Activated B cell treated with CpG ODN at 0.5 μM for 24 hours (primary cell): ENCODE results near the gene IFT172. TPM values are rescaled to one million over a fixed set of nuclear protein-coding genes. Genes with fewer than 3 reads are reported as not detected.
A peak's percentile ranks its signal among the peaks of the same experiment; 100 is the strongest.

Experiments
- ATAC-seq: fragments of 200-7000 bp; cut with Tn5 transposase; one replicate; pipeline ENCODE4 v1.10.0; 2021; ENCODE audit warnings: low read depth, mild to moderate bottlenecking, moderate library complexity
- CTCF ChIA-PET: fragments of 350-600 bp; sonication (Branson Sonifier 250); formaldehyde crosslinking; loops from one replicate; lab custom pipeline; 2021; ENCODE audit warnings: antibody characterized with exemption; lab: Charles Lee
- POLR2A ChIA-PET: fragments of 350-600 bp; sonication (Branson Sonifier 250); formaldehyde crosslinking; loops from one replicate; lab custom pipeline; 2021; ENCODE audit warnings: antibody characterized with exemption; lab: Charles Lee
- DNase-seq: peaks from one replicate; pipeline ENCODE4 v3.0.0; 2022
- H3K27ac Mint-ChIP-seq: one replicate; pipeline ENCODE4 v1.8.0; 2020; ENCODE audit warnings: mixed read lengths
- H3K27me3 Mint-ChIP-seq: one replicate; pipeline ENCODE4 v1.8.0; 2021; ENCODE audit warnings: mixed read lengths
- H3K36me3 Mint-ChIP-seq: one replicate; pipeline ENCODE4 v1.8.0; 2021; ENCODE audit warnings: low read depth, mixed read lengths
- H3K4me1 Mint-ChIP-seq: one replicate; pipeline ENCODE4 v1.8.0; 2021; ENCODE audit warnings: mixed read lengths
- H3K4me3 Mint-ChIP-seq: one replicate; pipeline ENCODE4 v1.8.0; 2020; ENCODE audit warnings: mild to moderate bottlenecking, mixed read lengths
- H3K9me3 Mint-ChIP-seq: one replicate; pipeline ENCODE4 v1.8.0; 2020; ENCODE audit warnings: mixed read lengths
- intact Hi-C: fragments of 100-400 bp; cut with micrococcal nuclease; formaldehyde crosslinking; loops from one replicate; pipeline ENCODE4 v1.15.1; 2024
- total RNA-seq: library from RNA; stranded (reverse); gene quantifications from 2 replicates; pipeline ENCODE4 v1.2.3, GENCODE V29; 2022
- TF ChIP-seq, protein P1 (sequence below): fragments of 200-600 bp; IDR thresholded peaks from one replicate; pipeline ENCODE4 v1.8.0; 2022; ENCODE audit warnings: antibody characterized with exemption, mild to moderate bottlenecking

IFT172 gene
- total RNA-seq, 1 donor from 2014 or later: 14.4 TPM

DNA sequence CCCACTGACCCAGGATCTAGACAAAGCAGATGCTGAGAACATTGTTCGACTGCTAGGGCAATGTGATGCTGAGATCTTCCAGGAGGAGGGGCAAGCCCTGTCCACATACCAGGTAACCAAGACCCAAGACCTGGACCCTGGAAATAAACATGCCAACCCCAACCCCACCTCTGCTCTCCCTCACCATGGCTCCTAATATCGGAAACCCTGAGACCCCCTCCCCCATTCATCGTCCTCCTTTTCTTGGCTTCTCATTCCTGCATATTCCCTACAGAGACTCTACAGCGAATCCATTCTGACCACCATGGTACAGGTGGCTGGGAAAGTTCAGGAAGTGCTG lies 7.7 kb upstream of the IFT172 start:
- Mint-ChIP-seq H3K4me3 (no peak overlapping the region), H3K4me1 (peaks cover 13% of the 10 kb centered on the region), H3K27me3 (peaks cover 58% of the 10 kb centered on the region), H3K36me3 (no peaks in the 10 kb centered on the region), H3K27ac (no peak overlapping the region), H3K9me3 (no peaks in the 10 kb centered on the region)
- TF ChIP-seq, protein P1, sequence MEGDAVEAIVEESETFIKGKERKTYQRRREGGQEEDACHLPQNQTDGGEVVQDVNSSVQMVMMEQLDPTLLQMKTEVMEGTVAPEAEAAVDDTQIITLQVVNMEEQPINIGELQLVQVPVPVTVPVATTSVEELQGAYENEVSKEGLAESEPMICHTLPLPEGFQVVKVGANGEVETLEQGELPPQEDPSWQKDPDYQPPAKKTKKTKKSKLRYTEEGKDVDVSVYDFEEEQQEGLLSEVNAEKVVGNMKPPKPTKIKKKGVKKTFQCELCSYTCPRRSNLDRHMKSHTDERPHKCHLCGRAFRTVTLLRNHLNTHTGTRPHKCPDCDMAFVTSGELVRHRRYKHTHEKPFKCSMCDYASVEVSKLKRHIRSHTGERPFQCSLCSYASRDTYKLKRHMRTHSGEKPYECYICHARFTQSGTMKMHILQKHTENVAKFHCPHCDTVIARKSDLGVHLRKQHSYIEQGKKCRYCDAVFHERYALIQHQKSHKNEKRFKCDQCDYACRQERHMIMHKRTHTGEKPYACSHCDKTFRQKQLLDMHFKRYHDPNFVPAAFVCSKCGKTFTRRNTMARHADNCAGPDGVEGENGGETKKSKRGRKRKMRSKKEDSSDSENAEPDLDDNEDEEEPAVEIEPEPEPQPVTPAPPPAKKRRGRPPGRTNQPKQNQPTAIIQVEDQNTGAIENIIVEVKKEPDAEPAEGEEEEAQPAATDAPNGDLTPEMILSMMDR: no peak
- DNase-seq (no peak), ATAC-seq (no peak)
- ChIA-PET POLR2A (no interaction called here), CTCF (no interaction called here)
- intact Hi-C loops: no loop called here

DNA sequence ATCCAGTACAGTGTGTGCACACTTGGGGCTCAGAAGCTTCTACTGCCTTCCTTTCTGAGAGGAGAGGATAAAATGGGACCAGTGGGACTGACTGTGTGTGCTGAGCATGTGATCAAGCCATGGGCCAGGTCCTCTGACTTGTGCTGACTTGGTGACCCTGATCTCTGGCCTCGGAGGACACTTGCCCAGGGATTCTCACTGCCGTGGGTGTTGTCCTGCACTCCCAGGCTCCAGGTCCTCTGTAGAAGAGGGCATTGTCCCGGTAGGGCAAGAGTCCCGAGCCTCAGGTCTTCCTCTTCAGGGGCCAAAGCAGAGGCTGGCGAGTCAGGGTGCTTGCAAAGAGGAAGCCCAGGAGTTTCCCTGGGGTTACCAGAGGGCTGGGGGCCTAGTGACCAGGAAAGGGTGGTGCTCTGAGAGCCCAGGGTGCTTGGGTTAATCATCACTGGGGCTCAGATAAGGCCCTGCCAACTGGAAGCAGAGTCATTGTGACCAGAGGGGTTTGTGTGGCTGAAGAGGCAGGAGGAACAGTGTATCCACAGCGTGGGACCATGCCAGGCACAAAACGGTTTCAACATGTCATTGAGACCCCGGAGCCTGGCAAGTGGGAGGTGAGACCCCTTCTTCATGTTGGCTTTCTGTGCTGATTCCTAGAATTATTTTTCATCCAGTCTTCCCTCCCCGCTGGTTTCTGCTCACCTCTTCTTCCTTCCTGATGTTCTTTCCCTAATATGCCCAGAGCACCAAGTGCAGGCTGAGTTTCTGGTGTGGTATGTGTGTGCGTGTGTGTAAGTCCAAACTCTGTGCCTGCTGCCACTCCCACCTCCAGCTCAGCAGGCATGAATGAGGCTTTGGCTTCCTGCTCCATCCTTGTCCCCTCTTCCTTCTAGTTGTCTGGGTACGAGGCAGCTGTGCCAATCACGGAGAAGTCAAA lies 7.1 kb upstream of the IFT172 start, which contains the start of gene GCKR:
GCKR (plus strand) TSS at position 483 of the 931 bp plus-strand sequence; CDS start at position 549, 66 bp downstream.
- DNase-seq (no peak), ATAC-seq (no peak)
- Mint-ChIP-seq H3K27ac (no peak within 1 kb of the TSS), H3K4me3 (peak within 1 kb of the TSS; percentile 78), H3K36me3 (no peaks in the 10 kb centered on the region), H3K27me3 (peaks cover 58% of the 10 kb centered on the region), H3K9me3 (no peaks in the 10 kb centered on the region), H3K4me1 (peaks cover 13% of the 10 kb centered on the region)
- ChIA-PET POLR2A (no interaction called here), CTCF (no interaction called here)
- intact Hi-C loops: no loop called here
- TF ChIP-seq, protein P1: no peak

DNA sequence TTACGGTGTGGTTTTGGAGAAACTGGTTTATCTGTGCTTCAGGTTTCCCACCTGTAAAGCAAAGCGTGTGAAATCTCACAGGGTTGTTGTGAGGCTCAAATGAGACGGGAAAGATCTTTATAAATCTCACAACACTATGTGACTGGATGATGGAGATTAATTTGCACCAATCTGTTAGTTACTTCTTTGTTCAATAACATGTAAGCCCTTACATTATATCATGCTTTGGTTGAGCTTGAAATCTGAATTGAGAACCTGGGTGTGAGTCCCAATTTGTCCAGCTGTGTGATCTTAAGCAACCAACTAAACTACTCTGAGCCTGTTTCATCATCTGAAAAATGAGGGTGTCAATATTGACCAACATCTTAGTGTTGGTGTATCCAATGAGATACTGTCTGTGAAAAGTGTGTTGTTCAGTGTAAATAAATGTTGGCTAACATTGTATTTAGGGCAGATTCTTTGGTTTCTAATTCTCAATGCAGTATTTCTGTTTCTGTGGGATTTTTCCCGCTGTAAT lies 6.4 kb upstream of the IFT172 start:
- Mint-ChIP-seq H3K4me3 (peak overlapping the region; percentile 78), H3K36me3 (no peaks in the 10 kb centered on the region), H3K9me3 (no peaks in the 10 kb centered on the region), H3K27ac (no peak overlapping the region), H3K27me3 (peaks cover 58% of the 10 kb centered on the region), H3K4me1 (peaks cover 13% of the 10 kb centered on the region)
- TF ChIP-seq, protein P1: no peak
- intact Hi-C loops: no loop called here
- CTCF ChIA-PET: no interaction called here
- POLR2A ChIA-PET: interaction anchor here (0.6 kb wide), 1 partner anchor 433 kb away, joined by 4 read pairs; no protein-coding TSS in a partner anchor
- ATAC-seq (no peak), DNase-seq (no peak)

- ChIA-PET CTCF (no interaction called here), POLR2A (interaction anchor here (0.6 kb wide), 1 partner anchor 432 kb away, joined by 4 read pairs; no protein-coding TSS in a partner anchor)
- H3K4me1 Mint-ChIP-seq: peaks cover 17% of the 10 kb centered on the region
- ATAC-seq (peak; percentile 65), DNase-seq (peak; percentile 26)
- H3K27me3 Mint-ChIP-seq: peaks cover 57% of the 10 kb centered on the region
- no peak within 1 kb of the TSS for H3K27ac Mint-ChIP-seq
- peak within 1 kb of the TSS; percentile 78 for H3K4me3 Mint-ChIP-seq
- intact Hi-C loops: no loop called here
- H3K36me3 Mint-ChIP-seq: no peaks in the 10 kb centered on the region
- no peaks in the 10 kb centered on the region for H3K9me3 Mint-ChIP-seq
- TF ChIP-seq, protein P1: no peak
Observed at GRCh38 chr2:27494944-27495554, 5.5 kb upstream of the IFT172 start, which contains the start of gene FNDC4. Gene FNDC4, minus strand, starts transcription at chr2:27495200. Its CDS starts 521 bp downstream, at chr2:27494679.
